ENCODE measurements around the gene KIAA2012.

- TF ChIP-seq CTCF (IDR thresholded peaks at IDR 0.05) (no peak), POLR2A (IDR thresholded peaks at IDR 0.05) (no peak)
These were observed 50.1 kb downstream of the KIAA2012 start for GRCh38 chr2:202122980-202123720.

All from uterus (tissue), 2 donors.